Fibroblast of villous mesenchyme (primary cell): ENCODE data around the gene ERC1. TPM values are rescaled to one million over a fixed set of nuclear protein-coding genes. Genes with fewer than 3 reads are reported as not detected.

Source experiments
- DNase-seq: peaks from one replicate; pipeline ENCODE4 v3.0.0-alpha.2; 2010; ENCODE audit warnings: low read depth
- H3K4me3 ChIP-seq: 2 replicates; pipeline ENCODE4 v1.5.1; 2011; ENCODE audit warnings: low read depth, mild to moderate bottlenecking, low read length
- total RNA-seq: library from RNA; depleted of rRNA; stranded (reverse); fragments of >200 nt; gene quantifications from 2 replicates; pipeline ENCODE4 v1.2.3, GENCODE V29; 2012
- TF ChIP-seq, protein P1 (sequence below): IDR thresholded peaks from 2 replicates; pipeline ENCODE4 v1.5.1; 2012; ENCODE audit warnings: low read depth, mild to moderate bottlenecking, low read length; ENCODE audit not compliant: insufficient read depth

ERC1 gene
- total RNA-seq, 1 donor: 49.7 TPM

GRCh38 chr12:977156-977555, 13.9 kb upstream of the ERC1 start:
- no peak for DNase-seq
- H3K4me3 ChIP-seq: no peak overlapping the region
- TF ChIP-seq, protein P1, sequence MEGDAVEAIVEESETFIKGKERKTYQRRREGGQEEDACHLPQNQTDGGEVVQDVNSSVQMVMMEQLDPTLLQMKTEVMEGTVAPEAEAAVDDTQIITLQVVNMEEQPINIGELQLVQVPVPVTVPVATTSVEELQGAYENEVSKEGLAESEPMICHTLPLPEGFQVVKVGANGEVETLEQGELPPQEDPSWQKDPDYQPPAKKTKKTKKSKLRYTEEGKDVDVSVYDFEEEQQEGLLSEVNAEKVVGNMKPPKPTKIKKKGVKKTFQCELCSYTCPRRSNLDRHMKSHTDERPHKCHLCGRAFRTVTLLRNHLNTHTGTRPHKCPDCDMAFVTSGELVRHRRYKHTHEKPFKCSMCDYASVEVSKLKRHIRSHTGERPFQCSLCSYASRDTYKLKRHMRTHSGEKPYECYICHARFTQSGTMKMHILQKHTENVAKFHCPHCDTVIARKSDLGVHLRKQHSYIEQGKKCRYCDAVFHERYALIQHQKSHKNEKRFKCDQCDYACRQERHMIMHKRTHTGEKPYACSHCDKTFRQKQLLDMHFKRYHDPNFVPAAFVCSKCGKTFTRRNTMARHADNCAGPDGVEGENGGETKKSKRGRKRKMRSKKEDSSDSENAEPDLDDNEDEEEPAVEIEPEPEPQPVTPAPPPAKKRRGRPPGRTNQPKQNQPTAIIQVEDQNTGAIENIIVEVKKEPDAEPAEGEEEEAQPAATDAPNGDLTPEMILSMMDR: no peak

DNA sequence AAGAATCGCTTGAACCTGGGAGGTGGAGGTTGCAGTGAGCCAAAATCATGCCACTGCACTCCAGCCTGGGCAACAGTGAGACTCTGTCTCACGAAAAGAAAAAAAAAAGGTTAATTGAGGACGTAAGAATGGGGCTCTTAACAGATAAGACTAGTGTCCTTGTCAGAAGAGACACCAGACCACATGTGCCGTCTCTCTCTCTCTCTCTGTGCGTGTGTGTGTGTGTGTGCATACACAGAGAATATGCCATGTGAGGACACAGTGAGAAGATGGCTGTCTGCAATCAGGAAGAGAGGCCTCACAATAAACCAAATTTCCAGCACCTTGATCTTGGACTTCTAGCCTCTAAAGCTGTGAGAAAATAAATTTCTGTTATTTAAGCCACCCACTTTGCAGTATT, 11.7 kb upstream of the ERC1 start:
- H3K4me3 ChIP-seq: no peak overlapping the region
- TF ChIP-seq, protein P1: no peak
- no peak for DNase-seq

DNA sequence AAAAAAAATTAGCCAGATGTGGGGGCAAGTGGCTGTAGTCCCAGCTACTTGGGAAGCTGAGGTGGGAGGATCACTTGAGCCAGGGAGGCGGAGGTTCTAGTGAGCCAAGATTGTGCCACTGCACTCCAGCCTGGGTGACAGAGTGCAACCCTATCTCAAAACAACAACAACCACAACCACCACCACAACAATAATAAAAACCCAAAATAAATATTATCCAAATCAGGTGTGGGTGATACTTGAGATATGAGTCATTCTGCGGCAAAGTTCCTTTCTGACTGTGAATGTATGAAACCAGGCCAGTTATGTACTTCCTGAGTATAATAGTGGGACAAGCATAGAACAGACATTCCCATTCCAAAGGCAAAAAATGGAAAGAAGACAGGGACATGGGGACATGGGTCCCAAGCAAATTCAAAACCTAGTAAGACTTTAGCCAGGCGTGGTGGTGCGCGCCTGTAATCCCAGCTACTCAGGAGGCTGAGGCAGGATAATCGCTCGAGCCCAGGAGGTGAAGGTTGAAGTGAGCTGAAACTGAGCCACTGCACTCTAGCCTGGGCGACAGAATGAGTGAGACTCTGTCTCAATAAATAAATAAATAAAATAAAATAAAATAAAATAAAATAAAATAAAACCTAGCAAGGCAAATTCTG, 9.7 kb upstream of the ERC1 start:
- TF ChIP-seq, protein P1: no peak
- no peak for DNase-seq
- H3K4me3 ChIP-seq: no peak overlapping the region

GRCh38 chr12:981961-982360, 9.1 kb upstream of the ERC1 start:
- DNase-seq: peak; percentile 52

DNA sequence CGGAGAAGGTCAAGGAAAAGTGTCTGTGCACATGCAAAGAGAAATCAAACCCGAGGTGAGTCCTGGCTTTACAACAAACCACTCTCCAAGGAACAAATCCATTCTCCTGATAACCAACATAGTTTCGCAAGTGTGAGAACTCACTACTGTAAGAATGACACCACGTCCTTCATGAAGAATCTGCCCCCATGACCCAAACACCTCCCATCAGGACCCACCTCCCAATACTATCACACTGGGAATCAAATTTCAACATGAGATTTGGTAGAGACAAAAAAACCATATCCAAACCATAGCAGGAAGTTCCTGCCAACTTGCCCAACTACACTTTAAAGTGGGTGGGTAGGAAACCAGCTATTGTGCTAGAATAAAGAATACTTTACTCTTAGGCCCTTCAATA, 2.4 kb upstream of the ERC1 start:
- peak; percentile 30 for DNase-seq
- H3K4me3 ChIP-seq: no peak overlapping the region
- TF ChIP-seq, protein P1: no peak

More at GRCh38 chr12:981961-982360, 9.1 kb upstream of the ERC1 start:
- TF ChIP-seq, protein P1: no peak
- H3K4me3 ChIP-seq: no peak overlapping the region

- H3K4me3 ChIP-seq: peak overlapping the region; percentile 71
- no peak for DNase-seq
- TF ChIP-seq, protein P1: no peak
Measured at GRCh38 chr12:989051-989450, 2.0 kb upstream of the ERC1 start.
